GM12875 (cell line): ENCODE data around the gene RARRES2.

Source experiments
- H3K4me3 ChIP-seq: one replicate; pipeline ENCODE4 v1.5.1; 2011; ENCODE audit warnings: low read depth, low read length, control low read depth
- TF ChIP-seq, protein P1 (sequence below): IDR thresholded peaks from 2 replicates; pipeline ENCODE4 v1.5.1; 2011; ENCODE audit warnings: low read depth, mild to moderate bottlenecking, control low read depth, inconsistent platforms, low read length, moderate library complexity, borderline replicate concordance; ENCODE audit not compliant: insufficient read depth

RARRES2 gene

DNA sequence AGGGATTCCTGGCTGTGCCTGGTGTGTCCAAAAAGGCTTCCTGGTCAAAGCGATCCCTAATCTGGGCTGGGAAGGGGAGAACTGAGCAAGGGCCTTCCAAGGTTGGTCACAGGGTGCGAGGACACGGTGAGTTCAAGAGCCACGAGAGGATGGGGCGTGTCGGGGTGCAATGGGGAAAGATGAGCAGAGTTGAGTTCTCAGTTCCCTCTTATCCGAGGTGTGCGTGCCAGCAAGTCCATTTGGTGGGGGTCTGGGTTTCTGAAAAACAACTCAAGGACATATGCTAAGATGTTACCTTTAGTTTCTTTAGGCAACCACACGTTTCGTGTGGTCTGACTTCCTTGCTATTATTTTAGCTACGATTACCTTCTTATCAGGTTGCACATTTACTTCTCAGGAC, 39.0 kb upstream of the RARRES2 start:
- TF ChIP-seq, protein P1, sequence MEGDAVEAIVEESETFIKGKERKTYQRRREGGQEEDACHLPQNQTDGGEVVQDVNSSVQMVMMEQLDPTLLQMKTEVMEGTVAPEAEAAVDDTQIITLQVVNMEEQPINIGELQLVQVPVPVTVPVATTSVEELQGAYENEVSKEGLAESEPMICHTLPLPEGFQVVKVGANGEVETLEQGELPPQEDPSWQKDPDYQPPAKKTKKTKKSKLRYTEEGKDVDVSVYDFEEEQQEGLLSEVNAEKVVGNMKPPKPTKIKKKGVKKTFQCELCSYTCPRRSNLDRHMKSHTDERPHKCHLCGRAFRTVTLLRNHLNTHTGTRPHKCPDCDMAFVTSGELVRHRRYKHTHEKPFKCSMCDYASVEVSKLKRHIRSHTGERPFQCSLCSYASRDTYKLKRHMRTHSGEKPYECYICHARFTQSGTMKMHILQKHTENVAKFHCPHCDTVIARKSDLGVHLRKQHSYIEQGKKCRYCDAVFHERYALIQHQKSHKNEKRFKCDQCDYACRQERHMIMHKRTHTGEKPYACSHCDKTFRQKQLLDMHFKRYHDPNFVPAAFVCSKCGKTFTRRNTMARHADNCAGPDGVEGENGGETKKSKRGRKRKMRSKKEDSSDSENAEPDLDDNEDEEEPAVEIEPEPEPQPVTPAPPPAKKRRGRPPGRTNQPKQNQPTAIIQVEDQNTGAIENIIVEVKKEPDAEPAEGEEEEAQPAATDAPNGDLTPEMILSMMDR, result no peak
- peak overlapping the region; percentile 65 for H3K4me3 ChIP-seq

GRCh38 chr7:150379441-150380379, 38.3 kb upstream of the RARRES2 start:
- TF ChIP-seq, protein P1, result no peak
- H3K4me3 ChIP-seq, result peak overlapping the region; percentile 65

- H3K4me3 ChIP-seq, result peak within 1 kb of the TSS; percentile 65
- TF ChIP-seq, protein P1, result no peak
These were observed 37.5 kb upstream of the RARRES2 start, which contains the start of gene ZNF775 for GRCh38 chr7:150378853-150379440. ZNF775 (plus strand) TSS chr7:150379330; CDS start chr7:150388471, 9,141 bp downstream.

DNA sequence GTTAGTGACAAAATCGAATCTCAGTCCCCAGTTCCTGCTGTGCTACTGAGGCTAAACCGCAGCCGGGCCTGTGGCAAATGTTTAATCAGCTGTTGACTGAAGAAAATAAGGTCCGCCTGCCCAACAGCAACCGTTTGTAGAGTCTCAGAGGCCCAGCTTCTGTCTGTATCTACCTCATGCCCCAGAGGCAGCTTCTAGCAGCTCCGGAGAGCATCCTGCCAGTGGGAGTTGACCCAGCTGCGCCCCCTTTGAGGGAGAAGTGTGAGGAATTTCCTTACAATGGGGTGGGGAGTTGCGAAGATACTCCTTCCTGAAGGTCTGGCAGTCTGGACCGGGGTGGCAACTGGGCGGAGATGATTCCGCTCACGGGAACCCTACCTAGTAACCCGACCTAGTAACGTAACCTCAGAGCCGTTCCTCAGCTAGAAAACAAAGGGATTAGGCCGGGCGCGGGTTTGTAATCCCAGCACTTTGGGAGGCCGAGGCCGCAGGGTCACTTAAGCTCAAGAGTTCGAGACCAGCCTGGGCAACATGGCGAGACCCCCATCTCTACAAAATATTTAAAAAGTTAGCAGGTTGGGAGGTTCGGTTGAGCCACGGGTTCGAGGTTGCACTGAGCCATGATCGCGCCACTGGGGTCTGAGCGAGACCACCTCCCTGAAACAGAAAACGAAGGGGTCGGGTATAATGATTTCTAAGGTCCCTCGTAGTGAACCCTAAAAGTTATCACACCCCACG, 36.9 kb upstream of the RARRES2 start:
- peak overlapping the region; percentile 65 for H3K4me3 ChIP-seq

DNA sequence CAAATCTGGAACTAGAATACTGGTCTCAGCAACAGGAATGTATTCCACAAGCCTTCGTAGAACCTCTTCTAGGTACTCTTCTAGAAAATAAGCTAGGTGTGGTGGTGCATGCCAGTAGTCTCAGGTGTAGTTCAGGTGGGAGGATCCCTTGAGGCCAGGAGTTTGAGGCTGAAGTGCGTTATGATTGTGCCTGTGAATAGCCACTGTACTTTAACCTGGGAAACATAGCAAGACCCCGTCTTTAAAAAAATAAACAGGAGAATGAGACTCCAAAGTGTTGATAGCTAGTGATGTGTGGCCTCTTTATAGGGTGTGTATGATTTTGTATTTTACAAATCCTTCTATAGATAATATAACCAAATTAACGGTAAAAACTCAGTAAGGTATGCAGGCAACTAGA, 36.2 kb upstream of the RARRES2 start:
- TF ChIP-seq, protein P1, result no peak
- no peak overlapping the region for H3K4me3 ChIP-seq

More for the DNA sequence above, 36.9 kb upstream of the RARRES2 start:
- TF ChIP-seq, protein P1, result 0 out of 2 replicates have a peak, but pooled peaks have one; percentile 1

DNA sequence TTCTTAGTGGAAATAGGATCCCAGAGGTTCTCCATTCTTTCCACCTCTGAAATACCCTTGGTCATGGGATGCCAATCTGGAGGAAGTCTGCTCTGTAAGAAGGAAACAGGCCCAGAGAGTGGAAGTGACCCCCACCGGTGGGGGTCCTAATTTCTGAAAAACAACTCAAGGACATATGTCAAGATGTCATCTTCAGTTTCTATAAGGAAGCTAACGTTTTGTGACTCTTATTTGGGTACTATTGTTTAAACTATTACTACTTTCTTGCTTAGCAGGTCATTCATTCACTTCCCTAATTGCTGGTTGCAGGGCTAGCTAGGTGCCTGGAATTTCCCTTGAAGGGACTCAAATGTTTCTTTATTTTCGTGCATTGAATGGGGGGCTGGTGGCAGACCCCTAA, 35.8 kb upstream of the RARRES2 start:
- no peak overlapping the region for H3K4me3 ChIP-seq
- TF ChIP-seq, protein P1, result no peak
